Heart left ventricle (tissue), 16 donors: ENCODE measurements around the gene GP2. TPM values are rescaled to one million over a fixed set of nuclear protein-coding genes. Genes with fewer than 3 reads are reported as not detected.
A peak's percentile ranks its signal among the peaks of the same experiment; 100 is the strongest.

ENCODE experiments used
- ATAC-seq, 4 donors: fragments of 200-7000 bp; cut with Tn5 transposase; one replicate each; pipeline ENCODE4 v1.9.1; 2020 to 2022; ENCODE audit warnings: moderate library complexity in 4 of 4, mild to moderate bottlenecking in 3 of 4, moderate number of reproducible peaks in 1 of 4
- DNase-seq, 5 donors: peaks; one replicate each; pipeline ENCODE4 v3.0.0-alpha.2; 2020
- H3K27ac ChIP-seq, 12 donors: fragments of 200-600 bp; sonication (generic) in 4 of 12; one replicate each; pipeline versions ENCODE4 v1.5.0 to v1.8.0; 2016 to 2022; ENCODE audit warnings: mild to moderate bottlenecking in 2 of 12
- H3K27me3 ChIP-seq, 9 donors: fragments of 200-600 bp; sonication (generic) in 2 of 9; one replicate each; pipeline versions ENCODE4 v1.5.1 to v1.8.0; 2016 to 2022; ENCODE audit warnings: mild to moderate bottlenecking in 3 of 9
- H3K36me3 ChIP-seq, 9 donors: fragments of 200-600 bp; sonication (generic) in 2 of 9; one replicate each; pipeline versions ENCODE4 v1.5.0 to v1.8.0; 2018 to 2022; ENCODE audit warnings: mild to moderate bottlenecking in 2 of 9
- H3K4me1 ChIP-seq, 12 donors: fragments of 200-600 bp; sonication (generic) in 4 of 12; one replicate each; pipeline versions ENCODE4 v1.5.0 to v1.8.0; 2016 to 2022; ENCODE audit warnings: mild to moderate bottlenecking in 3 of 12
- H3K4me3 ChIP-seq, 12 donors: fragments of 200-600 bp; sonication (generic) in 4 of 12; one replicate each; pipeline versions ENCODE4 v1.5.0 to v1.8.0; 2017 to 2022; ENCODE audit warnings: mild to moderate bottlenecking in 9 of 12, moderate library complexity in 4 of 12
- H3K9me3 ChIP-seq, 12 donors: fragments of 200-600 bp; sonication (generic) in 4 of 12; one replicate each; pipeline versions ENCODE4 v1.5.0 to v1.8.0; 2016 to 2022; ENCODE audit warnings: mild to moderate bottlenecking in 1 of 12
- CTCF ChIP-seq, 12 donors: fragments of 200-600 bp; sonication (generic) in 4 of 12; IDR thresholded peaks; one replicate each; pipeline versions ENCODE4 v1.5.0 to v1.8.0; 2018 to 2022; ENCODE audit warnings: antibody characterized with exemption in 12 of 12, mild to moderate bottlenecking in 5 of 12
- POLR2A ChIP-seq, 2 donors: fragments of 450-650 bp; IDR thresholded peaks; one replicate each; pipeline ENCODE4 v1.6.1; 2017; ENCODE audit warnings: antibody characterized with exemption in 2 of 2, mild to moderate bottlenecking in 2 of 2, moderate library complexity in 2 of 2
- WGBS, 4 donors: extraction: QIAGEN DNeasy Blood & Tissue Kit in 2 of 4; methylation state at CpG; one replicate each; pipeline versions ENCODE4 v1.1.5 to v1.1.7; 2013 to 2018; 5-methylcytosine and 5-hydroxymethylcytosine counted together
- intact Hi-C, 10 donors: fragments of 100-400 bp; cut with DNase I; formaldehyde crosslinking; loops; one replicate each; pipeline versions ENCODE4 v1.11.1 to v1.14.2; 2022
- polyA plus RNA-seq, 2 donors: library from polyadenylated mRNA; stranded (reverse); fragments of 200-250 nt; gene quantifications; one replicate each; pipeline ENCODE4 v1.2.3, GENCODE V29; 2013
- total RNA-seq, 9 donors: library from RNA; depleted of rRNA in 2 of 9; stranded (reverse); fragments of >200 nt in 2 of 9; fragmentation: NEBNext Ultra II Directional in 3 of 9; extraction: Animal tissue kit (Norgen Biotek cat#: 25700) in 3 of 9; gene quantifications; one replicate each; pipeline versions ENCODE4 v1.1.0 to v1.2.4, GENCODE V29; 2016 to 2023
- donor health status: ischemic (EF 13 %, LVEDD 7.1; RV severe dilation, severe dysfunction).
- donor health status: healthy with polysubstance abuse.
- donor health status: DM: no; HTN: yes; CAD: no.
- donor health status: DM: no; HTN: no; CAD: no.
- donor health status: ischemic (EF 25% LVEDD 6.9; RV normal size, moderate dysfunction).
- donor health status: ischemic (EF 25% LVEDD 5.7; RV mildly dilated, moderate dysfunction).
- donor health status: healthy.
- donor health status: DM: yes; HTN: yes; CAD: no.
- donor health status: ischemic (EF 35%, LVEDD 5.7; RV mildly dilated, moderate dysfunction).
- donor health status: nonischemic (EF 11% LVEDD 7.7; RV severe dilation, severe dysfunction).
- donor health status: DM: yes; HTN: yes; CAD: no.
- donor health status: PGD.
- donor health status: ischemic (EF 29% LVEDD 5.4; RV normal size, mild dysfunction).
- donor health status: nonischemic (EF 23%, LVEDD 6.1; RV moderate dilation, normal function).

Gene GP2
- total and polyA plus RNA-seq, 11 donors = 0.22 to 4.0 (median 2.5) TPM; not detected in 5

DNA sequence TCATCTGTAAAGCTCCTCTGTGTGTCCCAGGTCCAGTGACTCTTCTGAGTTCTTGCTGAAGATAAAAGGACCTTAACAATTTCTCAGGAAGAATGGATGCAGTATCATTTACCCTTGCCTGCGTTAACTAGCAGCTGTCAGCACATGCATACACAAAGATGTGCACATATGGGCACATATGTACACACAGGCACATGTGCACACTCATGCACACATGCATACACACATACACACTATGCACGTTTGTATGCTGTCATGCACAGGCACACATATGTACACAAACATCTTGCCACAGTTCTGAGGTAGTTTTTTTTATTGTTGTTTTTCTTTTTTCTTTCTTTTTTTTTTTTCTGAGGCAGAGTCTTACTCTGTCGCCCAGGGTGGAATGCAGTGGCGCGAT is 24.9 kb downstream of the GP2 start:
- 62 to 74% (median 70%) methylated on average over 5 of the region's 5 CpGs for WGBS, 4 donors
- H3K36me3 ChIP-seq = no peaks in the 10 kb centered on the region
- ATAC-seq = no peak
- TF ChIP-seq CTCF (IDR thresholded peaks at IDR 0.05) (no peak), POLR2A (IDR thresholded peaks at IDR 0.05) (no peak)
- H3K4me3 ChIP-seq = no peak overlapping the region
- DNase-seq = no peak
- H3K4me1 ChIP-seq = no peaks in the 10 kb centered on the region
- H3K27ac ChIP-seq = no peak overlapping the region
- peaks cover 0 to 49% (median 0%) of the 10 kb centered on the region in 9 donors for H3K27me3 ChIP-seq
- intact Hi-C loops = loop anchor here in 5 of 10 donors (5.0 kb wide), 1 partner anchor 395 kb away; no protein-coding TSS in a partner anchor
- no peaks in the 10 kb centered on the region for H3K9me3 ChIP-seq

GRCh38 chr16:20301840-20302239 is 25.5 kb downstream of the GP2 start:
- H3K4me1 ChIP-seq = no peaks in the 10 kb centered on the region
- H3K27ac ChIP-seq = no peak overlapping the region
- DNase-seq (no peak), ATAC-seq (no peak)
- TF ChIP-seq POLR2A (IDR thresholded peaks at IDR 0.05) = no peak
- no peak for TF ChIP-seq CTCF (IDR thresholded peaks at IDR 0.05)
- H3K9me3 ChIP-seq = no peaks in the 10 kb centered on the region
- no peaks in the 10 kb centered on the region for H3K36me3 ChIP-seq
- intact Hi-C loops = loop anchor here in 7 of 10 donors (2.0 to 5.0 kb wide), 2 partner anchors 395 kb away; no protein-coding TSS in a partner anchor
- H3K4me3 ChIP-seq = no peak overlapping the region
- peaks cover 0 to 51% (median 0%) of the 10 kb centered on the region in 9 donors for H3K27me3 ChIP-seq
- 59 to 65% (median 61%) methylated on average over 5 of the region's 5 CpGs for WGBS, 4 donors

DNA sequence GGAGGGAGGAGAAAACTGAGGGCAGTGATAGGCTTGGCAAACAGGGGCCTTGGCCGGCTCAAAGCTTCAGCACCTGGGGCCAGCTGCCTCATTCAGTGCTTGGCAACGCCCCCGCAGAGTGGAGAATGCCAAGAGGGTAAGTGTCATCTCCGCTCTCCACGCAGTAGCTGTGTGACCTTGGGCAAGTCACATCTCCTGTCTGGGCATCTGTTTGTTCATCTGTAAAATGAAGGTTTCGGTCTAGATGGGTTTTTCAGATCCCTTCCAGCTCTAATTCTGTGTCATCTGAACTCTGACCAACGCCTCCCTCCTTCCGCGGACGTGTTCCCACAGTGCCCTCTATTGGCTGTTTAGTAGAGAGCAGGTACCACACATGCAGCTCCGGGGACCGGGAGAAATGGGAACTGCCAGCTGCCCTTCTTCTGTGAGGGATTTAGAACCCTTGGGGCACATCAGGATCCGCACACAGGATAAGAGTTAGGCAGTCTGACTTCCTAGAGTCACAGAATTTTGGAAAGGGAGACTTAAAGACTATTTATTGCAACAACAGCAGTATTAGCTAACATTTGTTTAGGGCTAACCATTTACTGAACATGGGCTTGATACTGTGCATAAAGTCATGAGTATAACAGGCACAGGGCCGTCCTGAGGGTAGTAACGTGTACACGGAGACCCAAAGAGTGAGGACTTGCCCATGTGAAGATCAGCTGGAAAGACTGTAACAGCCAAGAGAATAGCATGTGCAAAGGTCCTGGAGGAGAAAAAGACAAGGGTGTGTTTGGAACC is 26.8 kb downstream of the GP2 start:
- intact Hi-C loops = loop anchor here in 8 of 10 donors (1.0 to 5.0 kb wide), 3 partner anchors 393 to 394 kb away; no protein-coding TSS in a partner anchor
- Histone ChIP-seq H3K4me1 (no peaks in the 10 kb centered on the region), H3K36me3 (no peaks in the 10 kb centered on the region), H3K27me3 (peaks cover 0 to 47% (median 0%) of the 10 kb centered on the region in 9 donors), H3K4me3 (no peak overlapping the region), H3K9me3 (no peaks in the 10 kb centered on the region), H3K27ac (no peak overlapping the region)
- TF ChIP-seq POLR2A (IDR thresholded peaks at IDR 0.05) = no peak
- peak; percentile 23 to 69 (median 56) for TF ChIP-seq CTCF (IDR thresholded peaks at IDR 0.05)
- peak in 1 of 5 donors; percentile 16 for DNase-seq
- peak in 2 of 4 donors; percentile 54 to 79 for ATAC-seq
- WGBS, 4 donors = 17 to 28% (median 23%) methylated on average over 16 of the region's 16 CpGs

DNA sequence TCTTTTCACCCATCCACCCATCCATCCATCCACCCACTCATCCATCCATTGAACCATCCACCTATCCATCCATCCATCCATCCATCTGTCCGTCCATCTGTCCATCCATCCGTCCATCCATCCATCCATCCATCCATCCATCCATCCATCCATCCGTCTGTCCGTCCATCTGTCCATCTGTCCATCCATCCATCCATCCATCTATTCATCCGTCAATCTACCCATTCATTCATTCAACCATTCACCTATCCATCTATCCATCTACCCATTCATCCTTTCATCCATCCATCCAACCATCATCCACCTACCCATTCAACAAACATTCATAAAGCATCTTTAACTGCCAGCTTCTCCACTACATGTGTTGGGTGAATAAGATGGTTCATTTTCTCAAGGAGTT is 28.9 kb downstream of the GP2 start:
- TF ChIP-seq CTCF (IDR thresholded peaks at IDR 0.05) (no peak), POLR2A (IDR thresholded peaks at IDR 0.05) (no peak)
- no peaks in the 10 kb centered on the region for H3K36me3 ChIP-seq
- H3K27ac ChIP-seq = no peak overlapping the region
- no peaks in the 10 kb centered on the region for H3K9me3 ChIP-seq
- intact Hi-C loops = loop anchor here in 1 of 10 donors (5.0 kb wide), 1 partner anchor 391 kb away; no protein-coding TSS in a partner anchor
- ATAC-seq (no peak), DNase-seq (no peak)
- H3K27me3 ChIP-seq = peaks cover 0 to 41% (median 0%) of the 10 kb centered on the region in 9 donors
- H3K4me1 ChIP-seq = no peaks in the 10 kb centered on the region
- no peak overlapping the region for H3K4me3 ChIP-seq
- 62 to 79% (median 67%) methylated on average over 5 of the region's 5 CpGs for WGBS, 4 donors
